ENCODE measurements around the gene ENDOG.

Gene ENDOG

DNA sequence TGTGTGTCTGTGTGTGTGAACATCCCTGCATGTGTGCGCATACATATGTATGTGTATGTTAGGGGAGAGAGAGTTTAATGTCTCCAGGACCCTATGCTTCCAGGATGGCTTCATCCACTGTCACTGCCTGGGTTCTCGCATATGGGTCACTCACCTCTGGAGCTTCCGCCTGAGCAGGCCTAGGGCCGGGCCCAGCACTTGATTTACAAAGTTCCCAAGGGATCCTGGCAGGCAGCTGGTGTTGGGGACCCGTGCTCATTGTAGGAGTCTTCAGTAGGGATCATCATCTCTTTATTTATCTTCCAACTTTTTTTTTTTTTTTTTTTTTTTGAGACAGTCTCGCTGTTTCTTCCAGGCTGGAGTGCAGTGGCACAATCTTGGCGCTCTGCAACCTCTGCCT, 18.2 kb upstream of the ENDOG start:
- no peak for DNase-seq (ENCODE audit: low read depth in 2 of 2)

DNA sequence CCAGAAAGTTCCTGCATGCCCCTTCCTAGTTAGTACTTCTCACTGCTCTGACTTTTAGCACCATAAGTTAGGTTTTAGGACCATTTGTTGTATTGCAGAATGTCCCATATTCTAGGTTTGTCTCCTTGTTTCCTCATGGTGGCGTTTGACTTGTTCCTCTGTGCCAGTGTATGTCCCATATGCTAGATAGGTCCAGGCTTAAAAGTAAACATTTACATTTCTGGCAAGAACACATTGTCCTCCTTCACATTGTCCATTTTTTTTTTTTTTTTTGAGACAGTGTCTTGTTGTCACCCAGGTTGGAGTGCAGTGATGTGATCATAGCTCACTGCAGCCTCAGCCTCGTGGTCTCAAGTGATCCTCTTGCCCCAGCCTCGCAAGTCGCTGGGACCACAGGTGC, 15.8 kb upstream of the ENDOG start:
- DNase-seq (ENCODE audit: low read depth in 2 of 2) = no peak

DNA sequence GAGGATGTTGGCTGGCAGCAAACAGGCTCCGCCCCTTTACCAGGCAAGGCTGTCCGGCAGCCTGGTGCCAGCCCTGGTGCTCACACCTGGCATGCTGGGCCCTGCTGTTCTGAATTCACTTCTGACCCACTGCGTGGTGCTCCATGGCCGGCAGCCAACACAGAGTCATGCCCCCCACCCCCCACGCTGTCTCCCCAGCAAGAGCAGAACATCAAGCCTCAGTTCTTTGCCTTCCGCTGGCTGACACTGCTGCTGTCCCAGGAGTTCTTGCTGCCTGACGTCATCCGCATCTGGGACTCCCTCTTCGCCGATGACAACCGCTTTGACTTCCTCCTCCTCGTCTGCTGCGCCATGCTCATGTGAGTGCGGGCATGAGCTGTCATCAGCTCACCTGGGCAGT, 12.6 kb upstream of the ENDOG start:
- no peak for DNase-seq (ENCODE audit: low read depth in 2 of 2)

DNA sequence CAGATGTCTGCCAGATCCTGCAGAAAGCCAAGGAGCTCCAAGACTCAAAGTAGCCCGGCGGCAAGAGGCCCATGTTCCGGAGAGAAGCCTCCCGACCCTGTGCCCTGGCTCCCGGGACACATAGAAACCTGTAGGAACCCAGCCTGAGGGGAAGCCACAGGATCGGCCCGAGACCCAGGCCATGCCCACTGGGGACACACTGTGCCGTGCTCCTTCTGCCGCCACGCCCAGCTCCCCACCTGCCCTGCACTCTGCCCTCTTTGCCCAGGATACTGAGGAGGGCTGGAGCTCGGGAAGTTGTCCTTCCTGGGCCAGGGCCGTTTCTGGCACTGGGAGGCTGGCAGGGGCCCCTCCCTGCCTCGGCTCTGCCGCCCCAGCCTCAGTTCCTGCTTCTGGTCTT, 10.5 kb upstream of the ENDOG start:
- no peak for DNase-seq (ENCODE audit: low read depth in 2 of 2)

DNA sequence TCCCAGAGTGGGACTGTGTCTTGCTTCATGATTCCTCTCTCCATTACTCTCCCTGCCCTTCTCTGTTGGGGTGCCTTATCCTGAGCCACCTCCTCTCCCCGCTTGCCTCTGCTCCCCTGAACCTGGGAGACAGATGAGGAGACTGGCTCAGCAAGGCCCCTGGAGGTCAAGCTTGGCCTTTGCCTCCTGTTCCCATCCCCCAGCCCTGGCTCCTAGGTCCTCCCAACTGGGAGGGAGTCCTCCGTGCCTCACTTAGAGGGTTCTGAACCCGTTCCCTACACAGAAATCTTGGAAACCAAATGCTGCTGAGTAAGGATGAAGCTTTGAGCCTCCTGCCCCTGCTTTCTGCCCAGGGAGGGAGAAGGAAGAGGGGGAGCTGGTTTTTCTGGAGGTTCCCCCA, 9.8 kb upstream of the ENDOG start:
- no peak for DNase-seq (ENCODE audit: low read depth in 2 of 2)

DNA sequence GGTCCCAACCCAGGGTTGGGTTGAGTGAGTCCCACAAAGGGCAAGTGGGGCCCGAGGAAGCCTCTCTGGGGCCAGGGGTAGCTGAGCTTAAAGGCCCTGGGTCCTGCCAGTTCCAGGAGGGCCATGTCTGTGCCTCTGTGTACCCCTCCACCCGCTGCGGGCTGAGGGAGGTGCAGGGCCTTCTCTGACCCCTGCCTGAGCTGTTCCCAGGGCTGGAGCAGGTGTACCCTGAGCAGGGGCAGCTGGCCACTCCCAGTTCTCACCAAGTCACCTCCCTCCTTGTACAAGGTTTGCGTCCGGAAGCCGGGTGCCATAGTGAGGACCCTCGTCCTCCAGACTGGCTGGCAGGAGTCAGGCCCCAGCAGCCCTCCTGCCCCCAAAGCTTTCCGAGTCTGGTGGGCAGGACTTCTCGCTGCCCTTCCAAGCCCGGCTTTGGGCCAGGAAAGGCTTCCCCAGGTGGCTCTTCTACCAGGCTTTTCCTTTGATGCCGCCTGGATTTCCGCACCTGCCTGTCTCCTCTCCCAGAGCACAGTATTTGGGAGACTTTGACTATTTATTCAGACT, 9.2 kb upstream of the ENDOG start:
- no peak for DNase-seq (ENCODE audit: low read depth in 2 of 2)

DNA sequence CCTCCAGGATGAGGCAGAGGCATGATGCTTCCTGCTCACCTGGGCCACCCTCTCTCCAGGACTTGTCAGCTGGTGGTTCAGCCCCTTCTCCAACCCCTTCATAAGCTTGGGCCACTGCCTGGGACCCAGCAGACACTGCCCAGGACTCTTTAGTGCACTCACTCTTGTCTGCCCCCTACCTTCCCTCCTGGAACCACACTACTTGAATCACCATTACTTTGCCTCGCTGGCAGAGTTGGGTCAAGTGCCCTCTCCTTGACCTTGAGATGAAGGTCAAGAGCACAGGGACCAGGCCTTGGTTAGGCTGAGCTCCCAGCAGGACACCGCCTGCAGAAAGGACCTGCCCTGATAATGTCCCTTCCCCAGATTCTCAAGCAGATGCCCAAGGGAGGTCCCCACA, 8.5 kb upstream of the ENDOG start:
- DNase-seq (ENCODE audit: low read depth in 2 of 2) = no peak

DNA sequence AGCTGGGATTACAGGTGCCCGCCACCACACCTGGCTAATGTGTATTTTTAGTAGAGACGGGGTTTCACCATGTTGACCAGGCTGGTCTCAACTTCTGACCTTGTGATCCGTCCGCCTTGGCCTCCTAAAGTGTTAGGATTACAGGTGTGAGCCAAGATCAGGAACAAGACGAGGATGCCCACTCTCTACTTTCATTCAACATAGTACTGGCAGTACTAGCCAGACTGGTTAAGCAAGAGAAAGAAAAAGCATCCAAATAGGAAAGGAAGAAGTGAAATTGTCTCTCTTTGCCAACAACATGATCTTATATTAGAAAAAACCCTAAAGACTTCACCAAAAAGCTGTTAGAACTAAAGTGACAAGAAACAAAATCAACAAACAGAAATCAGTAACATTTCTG, 7.4 kb upstream of the ENDOG start:
- DNase-seq (ENCODE audit: low read depth in 2 of 2) = no peak

DNA sequence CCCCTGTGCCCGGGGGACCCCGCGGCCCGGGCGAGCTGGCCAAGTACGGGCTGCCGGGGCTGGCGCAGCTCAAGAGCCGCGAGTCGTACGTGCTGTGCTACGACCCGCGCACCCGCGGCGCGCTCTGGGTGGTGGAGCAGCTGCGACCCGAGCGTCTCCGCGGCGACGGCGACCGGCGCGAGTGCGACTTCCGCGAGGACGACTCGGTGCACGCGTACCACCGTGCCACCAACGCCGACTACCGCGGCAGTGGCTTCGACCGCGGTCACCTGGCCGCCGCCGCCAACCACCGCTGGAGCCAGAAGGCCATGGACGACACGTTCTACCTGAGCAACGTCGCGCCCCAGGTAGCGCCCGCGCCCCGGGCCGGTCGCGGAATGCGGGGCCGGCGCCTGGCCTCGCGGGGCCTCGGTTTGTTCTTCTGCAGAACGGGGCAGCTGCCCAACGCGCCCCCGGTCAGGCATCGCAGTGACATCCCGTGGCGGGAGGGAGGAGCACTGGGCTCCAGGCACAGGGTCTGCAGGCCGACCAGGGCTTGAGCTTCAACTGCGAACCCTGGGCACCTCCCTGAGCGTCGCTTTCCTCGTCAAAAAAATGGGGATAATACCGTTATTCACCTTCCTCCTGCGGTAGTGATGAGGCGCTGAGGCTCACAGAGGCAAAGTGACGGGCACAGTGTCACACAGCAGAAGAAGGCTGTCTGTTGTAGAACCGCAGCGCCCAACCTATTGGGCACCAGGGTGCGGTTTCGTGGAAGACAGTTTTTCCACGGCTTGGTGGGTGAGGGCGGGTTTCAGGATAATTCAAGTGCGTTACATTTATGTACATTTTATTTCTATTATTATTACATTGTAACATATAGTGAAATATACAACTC, 777 bp downstream of the ENDOG start:
- DNase-seq (ENCODE audit: low read depth in 2 of 2) = peak in 1 of 2 donors; percentile 21

DNA sequence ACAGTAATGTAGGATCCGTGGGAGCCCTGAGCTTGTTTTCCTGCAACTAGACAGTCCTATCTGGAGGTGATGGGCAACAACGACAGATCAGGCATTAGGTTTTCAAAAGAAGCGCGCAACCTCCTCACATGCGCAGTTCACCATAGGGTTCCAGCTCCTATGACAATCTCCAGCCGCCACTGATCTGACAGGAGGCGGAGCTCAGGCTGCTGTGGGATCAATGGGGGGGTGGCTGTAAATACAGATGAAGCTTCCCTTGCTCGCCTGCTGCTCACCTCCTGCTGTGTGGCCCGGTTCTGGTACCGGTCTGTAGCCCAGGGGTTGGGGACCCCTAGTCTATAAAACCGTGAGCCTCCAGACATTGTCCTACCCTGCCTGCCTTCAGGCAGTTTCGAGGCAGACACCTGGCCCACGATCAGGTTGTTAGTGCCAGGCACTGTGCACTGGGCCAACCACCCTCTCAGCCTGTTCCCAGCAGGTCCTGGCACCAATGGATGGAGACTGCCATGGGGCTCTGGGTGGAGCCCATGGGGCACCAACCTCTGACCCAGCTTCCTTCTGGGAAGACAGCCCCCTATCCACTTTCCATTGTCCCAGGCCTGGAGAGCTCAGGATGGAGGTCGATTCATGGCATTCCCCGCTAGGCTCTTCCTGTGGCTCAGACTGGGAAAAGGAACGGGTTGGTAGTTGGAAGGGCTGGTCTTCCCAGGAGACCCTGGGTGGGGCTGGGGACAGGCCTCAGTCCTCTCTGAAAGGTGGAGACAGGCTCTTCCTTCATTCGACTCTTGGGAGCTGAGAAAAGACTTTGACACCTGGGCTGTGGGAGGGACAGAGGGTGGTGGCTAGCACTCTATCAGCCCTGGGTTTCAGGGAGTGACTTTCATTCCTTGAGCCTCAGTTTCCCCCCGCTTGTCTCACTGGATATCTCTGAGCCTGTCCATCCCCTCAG, 1.7 kb downstream of the ENDOG start:
- DNase-seq (ENCODE audit: low read depth in 2 of 2) = no peak

DNA sequence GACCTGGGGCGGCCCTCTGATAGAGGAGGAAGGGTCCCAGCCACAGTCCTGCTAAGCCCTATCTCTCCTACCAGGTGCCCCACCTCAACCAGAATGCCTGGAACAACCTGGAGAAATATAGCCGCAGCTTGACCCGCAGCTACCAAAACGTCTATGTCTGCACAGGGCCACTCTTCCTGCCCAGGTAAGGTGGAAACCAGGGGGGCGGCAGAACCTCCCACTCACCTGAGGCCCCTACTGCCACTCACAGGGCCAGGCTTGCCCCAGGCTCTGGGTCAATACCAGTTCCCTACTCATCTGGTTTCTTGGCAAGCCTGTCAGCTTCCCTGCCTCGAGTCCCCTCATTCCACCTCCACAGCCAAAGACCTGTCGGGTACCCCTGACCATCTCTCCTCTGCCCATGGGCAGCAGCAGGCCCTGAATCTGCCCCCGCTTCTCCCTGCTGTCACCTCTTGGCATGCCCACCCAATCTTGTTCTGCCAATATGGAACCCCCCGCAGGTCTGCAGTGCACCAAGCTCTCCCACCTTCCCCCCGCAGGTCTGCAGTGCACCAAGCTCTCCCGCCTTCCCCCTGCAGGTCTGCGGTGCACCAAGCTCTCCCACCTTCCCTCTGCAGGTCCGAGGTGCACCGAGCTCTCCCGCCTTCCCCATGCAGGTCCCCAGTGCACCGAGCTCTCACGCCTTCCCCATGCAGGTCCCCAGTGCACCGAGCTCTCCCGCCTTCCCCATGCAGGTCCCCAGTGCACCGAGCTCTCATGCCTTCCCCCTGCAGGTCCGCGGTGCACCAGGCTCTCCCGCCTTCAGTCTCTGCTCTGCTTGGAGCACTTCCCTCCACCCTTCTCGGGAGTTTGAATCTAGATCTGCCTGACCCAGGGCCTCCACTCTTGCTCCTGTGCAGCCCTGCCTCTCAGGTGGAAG, 2.6 kb downstream of the ENDOG start:
- no peak for DNase-seq (ENCODE audit: low read depth in 2 of 2)

DNA sequence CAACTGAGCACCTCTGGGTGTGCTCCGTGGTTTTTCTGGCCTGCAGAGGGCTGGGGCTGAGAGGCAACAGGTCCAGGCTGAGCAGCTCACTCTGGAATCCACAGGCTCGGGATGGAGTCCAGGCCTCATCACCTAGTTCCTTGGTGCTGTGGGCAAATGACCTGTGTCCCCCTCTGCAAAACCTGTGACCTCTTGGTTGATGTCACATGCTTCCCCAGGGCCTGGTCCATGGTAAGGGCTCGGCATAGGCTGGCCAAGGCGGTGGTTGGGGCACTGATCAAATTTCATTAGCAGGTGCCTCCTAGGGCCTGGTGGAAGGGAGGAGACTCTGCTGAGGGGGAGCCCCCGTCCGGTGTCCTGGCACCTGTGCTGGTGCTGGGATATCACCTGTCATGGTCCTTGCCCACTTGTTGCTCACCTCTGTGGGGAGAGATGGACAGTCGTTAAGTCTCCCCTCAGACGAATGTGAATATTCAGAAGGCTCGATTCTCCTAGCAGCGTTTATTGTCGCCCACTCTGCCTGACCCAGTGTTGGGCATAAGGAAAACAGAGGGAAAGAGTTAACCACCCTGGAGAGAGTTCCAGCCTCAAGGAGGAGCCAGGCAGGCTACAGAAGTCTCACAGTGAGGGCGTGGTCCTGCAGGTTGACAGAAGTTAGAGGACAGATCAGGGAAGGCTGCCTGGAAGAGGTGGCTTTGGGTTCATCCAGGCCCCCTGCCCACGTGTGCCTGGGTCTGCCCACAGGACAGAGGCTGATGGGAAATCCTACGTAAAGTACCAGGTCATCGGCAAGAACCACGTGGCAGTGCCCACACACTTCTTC, 3.5 kb downstream of the ENDOG start:
- no peak for DNase-seq (ENCODE audit: low read depth in 2 of 2)

DNA sequence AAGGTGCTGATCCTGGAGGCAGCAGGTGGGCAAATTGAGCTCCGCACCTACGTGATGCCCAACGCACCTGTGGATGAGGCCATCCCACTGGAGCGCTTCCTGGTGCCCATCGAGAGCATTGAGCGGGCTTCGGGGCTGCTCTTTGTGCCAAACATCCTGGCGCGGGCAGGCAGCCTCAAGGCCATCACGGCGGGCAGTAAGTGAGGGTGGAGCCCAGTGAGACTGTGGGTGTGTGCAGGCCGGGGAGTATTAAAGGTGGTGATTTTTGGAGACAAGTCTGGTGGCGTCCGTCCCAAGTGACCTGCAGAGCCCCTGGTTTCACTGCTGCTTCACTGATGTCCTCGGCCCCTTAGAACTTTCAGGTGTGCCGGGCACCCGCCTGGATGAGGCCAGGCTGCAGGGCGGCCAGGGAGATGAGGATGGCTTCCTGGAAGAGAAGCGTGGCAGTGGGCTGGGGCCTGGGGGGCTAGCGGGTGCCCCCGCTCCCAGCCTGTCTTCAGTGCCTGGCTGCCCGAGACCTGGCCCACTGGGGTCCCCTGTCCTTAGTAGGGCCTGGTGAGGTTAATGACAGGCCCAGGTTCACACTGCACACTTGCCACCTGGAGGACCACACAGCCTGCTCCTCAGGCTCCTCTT, 4.2 kb downstream of the ENDOG start:
- no peak for DNase-seq (ENCODE audit: low read depth in 2 of 2)

DNA sequence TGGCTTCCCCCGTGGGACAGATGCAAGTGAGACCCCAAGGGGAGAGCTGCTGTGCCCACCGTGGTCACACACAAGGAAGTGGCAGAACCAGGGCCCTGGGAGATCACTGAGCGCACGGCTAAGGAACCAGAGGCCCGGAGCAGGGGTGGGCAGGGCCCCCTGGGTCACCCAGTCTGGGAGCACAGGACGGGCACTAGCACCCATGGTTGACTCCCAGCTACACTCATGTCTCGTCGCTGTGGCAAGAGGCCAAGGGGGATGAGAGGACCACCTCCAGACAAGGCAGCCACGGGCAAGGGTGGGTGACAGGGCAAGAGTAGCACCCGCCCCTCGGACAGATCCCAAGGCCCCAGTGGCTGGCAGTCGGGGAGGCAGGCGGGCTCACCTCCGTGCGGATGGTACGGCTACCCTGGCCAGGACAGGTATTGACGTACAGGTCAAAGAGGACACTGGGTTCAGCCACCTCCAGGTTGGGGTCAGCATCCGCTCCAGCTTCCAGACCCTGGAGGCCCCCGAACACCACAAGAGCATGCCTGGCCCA, 5.1 kb downstream of the ENDOG start:
- no peak for DNase-seq (ENCODE audit: low read depth in 2 of 2)

DNA sequence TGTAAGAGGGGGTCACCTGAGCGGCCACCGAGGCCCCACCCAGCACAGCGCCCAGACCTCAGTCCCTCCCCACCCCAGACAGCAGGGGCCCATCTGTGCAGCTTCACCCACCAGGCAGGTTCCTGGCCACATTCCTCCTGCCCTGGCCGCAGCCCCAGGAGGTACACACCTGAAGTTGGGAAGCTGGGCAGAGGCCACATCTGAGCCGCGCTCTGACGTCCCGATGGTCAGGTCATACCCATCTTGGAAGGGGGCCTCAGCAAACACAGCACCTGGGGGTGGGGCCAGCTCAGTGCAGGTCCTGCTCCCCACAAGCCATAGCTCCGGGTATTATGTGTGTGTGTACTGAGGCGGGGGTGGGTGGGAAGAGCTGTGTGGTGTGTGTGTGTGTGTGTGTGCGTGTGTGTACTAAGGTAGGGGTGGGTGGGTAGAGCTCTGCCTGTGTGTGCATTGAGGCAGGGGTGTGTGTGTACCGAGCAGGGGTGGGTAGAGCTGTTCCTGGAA, 5.7 kb downstream of the ENDOG start:
- no peak for DNase-seq (ENCODE audit: low read depth in 2 of 2)

DNA sequence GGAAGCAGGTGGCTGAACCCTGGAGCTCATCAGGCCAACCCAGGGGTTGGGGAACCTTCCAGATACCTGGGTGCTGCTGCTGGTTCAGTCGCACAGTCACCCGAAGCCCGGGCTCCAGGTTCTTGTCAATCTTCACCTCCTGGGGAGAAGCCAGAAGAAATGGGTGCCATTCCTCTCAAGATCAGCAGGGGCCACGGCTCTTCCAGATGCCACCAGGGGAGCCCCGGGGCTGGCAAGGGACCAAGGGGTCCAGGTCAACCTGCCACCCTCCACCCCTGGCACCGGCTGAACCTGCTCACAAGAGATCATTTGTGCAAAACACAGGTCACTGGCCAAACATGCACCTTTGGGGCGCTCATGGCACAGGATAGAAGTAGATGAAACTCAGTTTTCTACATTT, 6.6 kb downstream of the ENDOG start:
- DNase-seq (ENCODE audit: low read depth in 2 of 2) = no peak

DNA sequence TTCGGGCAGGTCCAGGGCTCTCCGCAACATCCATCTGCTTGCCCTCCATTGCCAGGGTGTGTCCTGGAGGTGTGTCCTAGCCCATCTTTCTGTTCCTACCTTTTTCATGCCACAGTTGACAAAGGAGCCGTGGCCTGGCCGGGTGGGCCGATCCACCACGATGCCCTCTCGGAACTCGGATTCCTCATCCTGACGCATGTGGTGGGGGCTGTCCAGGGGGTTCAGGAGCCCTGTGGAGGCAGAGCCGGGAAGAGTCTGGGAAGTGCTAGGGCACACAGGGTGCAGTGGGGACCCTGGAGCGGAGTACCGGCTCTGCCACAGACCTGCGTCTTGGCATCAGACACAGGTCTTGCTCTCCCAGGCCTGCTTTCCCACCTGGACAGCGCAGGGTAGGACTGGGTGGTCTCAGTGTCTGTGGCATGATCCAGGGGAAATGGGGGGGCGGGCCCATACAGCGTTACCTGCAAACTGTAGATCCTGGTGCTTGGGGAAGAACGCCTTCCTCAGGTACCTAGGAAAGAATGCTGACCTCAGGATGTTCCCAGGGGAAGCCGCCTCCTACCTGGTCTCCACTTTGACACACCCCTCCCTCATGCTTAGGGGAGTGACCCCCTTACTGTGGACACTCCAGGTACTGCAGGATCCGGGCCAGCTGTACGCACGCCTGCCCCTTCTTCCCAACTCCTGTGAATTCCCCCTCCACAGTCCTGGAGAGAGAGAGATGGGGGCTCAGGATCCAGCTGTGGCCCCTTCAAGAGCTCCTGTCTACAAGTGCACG, 7.8 kb downstream of the ENDOG start:
- DNase-seq (ENCODE audit: low read depth in 2 of 2) = no peak

DNA sequence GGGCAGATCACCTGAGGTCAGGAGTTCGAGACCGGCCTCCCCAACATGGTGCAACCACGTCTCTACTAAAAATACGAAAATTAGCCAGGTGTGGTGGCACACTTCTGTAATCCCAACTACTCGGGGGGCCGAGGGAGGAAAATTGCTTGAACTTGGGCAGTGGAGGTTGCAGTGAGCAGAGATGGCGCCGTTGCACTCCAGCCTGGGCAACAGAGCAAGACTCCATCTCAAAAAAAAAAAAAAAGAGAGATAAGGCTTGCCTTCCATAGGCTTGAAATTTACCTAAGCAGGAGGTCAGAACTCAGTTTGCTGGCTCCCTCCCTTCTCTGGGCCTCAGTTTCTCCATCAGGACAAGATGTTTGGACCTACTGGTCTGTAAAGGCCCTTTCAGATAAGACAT, 10.0 kb downstream of the ENDOG start:
- no peak for DNase-seq (ENCODE audit: low read depth in 2 of 2)
